Activated T-cell treated with anti-CD3 and anti-CD28 coated beads for 4 hours (primary cell): ENCODE data around the gene KLHL1.
"Not testable (repeated sequence)": the region's sequence is repeated elsewhere in the genome, so short reads cannot be mapped to it uniquely, and the experiment has no call there.

Experiments
- DNase-seq: peaks from one replicate; pipeline ENCODE4 v3.0.0-alpha.2; 2020

KLHL1 gene, protein sequence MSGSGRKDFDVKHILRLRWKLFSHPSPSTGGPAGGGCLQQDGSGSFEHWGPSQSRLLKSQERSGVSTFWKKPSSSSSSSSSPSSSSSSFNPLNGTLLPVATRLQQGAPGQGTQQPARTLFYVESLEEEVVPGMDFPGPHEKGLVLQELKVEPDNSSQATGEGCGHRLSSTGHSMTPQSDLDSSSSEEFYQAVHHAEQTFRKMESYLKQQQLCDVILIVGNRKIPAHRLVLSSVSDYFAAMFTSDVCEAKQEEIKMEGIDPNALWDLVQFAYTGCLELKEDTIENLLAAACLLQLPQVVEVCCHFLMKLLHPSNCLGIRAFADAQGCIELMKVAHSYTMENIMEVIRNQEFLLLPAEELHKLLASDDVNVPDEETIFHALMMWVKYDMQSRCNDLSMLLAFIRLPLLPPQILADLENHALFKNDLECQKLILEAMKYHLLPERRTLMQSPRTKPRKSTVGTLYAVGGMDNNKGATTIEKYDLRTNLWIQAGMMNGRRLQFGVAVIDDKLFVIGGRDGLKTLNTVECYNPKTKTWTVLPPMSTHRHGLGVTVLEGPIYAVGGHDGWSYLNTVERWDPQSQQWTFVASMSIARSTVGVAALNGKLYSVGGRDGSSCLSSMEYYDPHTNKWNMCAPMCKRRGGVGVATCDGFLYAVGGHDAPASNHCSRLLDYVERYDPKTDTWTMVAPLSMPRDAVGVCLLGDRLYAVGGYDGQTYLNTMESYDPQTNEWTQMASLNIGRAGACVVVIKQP

DNA sequence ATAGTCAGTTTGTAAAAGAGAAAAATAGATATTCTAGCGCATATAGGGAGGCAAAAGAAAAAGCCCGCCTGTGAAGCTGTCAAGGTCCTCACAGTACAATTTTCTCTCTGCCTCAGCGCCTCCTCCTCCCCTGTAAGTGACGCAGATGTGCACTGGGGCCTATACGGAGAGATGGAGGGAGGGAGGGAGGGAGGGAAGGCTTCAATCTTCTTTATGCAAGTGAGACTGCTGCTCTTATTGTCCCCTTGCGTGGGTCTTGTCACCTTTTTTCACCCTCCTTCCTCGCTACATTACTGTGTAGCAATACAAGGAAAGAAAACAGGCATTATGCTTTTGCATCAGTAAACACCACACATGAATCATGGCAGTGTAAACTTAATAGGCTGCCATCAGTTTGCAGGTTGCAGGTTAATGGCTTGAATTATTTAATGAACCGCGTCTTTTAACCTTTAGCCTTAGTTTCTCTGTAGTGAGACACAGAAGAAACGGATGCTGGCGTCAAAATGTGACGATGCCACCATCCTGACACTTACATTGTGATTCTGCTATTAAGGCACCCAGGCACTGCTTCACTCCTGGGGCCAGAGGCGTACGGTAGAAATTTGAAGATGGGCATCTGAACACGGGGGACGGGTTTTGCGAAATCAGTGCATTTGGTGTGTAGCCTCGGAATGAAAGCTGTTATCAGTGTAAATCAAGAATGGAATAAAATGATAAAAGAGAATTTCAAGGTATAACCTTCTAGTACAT is at the start of gene KLHL1:
Gene KLHL1, minus strand, starts transcription at position 97 of the 750 bp plus-strand sequence. CDS start 753 bp downstream, outside the sequence.
- DNase-seq = no peak

GRCh38 chr13:70142658-70143057 is 34.4 kb upstream of the KLHL1 start:
- not testable (repeated sequence) for DNase-seq

DNA sequence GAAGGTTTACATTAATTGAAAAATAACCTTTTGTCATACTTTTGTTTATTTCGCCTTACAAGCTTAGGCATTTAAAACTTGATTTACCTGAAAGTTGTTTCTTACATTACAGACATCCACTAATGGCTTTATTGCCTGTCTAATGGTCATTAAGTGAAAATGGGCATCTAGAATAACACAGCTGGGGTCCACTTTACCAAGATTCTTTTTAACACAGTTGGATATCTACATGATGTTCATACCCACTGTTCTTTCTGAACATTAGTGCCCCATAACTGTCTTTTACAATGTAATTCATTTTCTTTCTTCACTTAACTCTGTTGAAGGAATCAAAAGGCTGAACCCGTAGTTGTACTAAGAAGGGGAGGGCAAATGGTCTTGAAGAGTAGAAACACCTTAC is 19.8 kb upstream of the KLHL1 start:
- DNase-seq = no peak

- DNase-seq = no peak
Observed at GRCh38 chr13:70125693-70126092, 17.4 kb upstream of the KLHL1 start.

DNA sequence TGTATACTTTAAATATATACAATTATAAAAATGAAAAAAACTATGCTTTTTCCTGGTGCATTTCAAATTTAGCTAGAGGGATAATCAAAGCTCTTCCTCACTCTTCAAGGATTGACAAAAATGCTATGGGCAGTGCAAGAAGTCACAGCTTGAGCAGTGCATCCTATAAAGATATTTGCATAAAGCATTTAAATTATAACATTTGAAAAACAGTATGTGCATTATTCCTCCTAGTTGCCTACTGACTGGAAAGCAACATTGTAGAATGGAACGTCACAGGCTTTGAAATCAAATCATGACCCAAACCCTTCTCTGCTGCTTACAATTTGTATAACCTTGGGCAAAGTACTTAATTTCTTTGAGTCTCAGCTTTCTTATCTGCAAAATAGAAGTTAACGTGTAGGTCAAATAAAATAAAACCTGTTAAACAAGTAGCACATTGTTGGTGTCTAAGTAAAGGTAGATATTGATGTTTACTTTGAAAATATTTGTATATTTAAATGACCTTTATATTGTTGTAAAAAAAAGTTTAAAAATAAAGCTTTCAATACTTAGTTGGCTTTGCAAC is 9.2 kb upstream of the KLHL1 start:
- DNase-seq = no peak

DNA sequence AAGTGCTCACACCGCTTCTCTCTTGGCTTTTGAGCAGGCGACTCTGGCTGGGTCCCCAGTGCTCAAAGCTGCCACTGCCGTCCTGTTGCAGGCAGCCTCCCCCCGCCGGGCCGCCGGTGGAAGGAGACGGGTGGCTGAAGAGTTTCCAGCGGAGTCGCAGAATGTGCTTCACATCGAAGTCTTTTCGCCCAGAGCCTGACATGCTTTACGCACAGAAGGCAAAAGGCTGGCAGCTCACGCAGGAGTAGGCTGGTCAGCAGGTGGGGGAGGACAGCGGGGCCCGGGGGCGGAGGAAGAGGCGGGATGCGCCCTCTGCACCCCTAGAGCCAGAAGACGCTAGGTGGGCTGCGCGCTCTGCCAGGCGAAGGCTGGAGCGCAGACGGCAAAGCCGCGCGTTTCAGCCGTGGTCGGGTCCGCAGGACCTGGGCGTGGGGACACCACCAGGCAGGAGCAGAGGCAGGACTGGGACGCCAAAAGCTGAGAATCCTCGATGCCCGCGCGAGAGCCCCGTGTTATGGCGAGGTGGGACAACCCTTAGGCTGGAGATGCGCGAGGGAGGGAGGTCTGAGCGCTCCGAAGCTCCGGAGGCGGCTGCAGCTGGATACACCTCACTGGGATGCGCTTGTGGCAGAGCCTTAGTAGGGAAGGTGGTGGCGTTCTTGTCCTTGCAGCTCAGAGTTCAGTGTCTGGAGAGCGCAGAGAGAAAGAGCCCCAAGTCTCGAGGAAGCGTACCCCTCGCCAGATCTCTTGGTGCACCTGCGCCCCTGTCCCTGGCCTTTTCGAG is 562 bp downstream of the KLHL1 start, which contains the start of gene ATXN8OS:
Gene ATXN8OS, plus strand, starts transcription at position 329 of the 784 bp plus-strand sequence.
- no peak for DNase-seq

GRCh38 chr13:70107125-70107497 is 1.1 kb downstream of the KLHL1 start:
- DNase-seq = no peak

DNA sequence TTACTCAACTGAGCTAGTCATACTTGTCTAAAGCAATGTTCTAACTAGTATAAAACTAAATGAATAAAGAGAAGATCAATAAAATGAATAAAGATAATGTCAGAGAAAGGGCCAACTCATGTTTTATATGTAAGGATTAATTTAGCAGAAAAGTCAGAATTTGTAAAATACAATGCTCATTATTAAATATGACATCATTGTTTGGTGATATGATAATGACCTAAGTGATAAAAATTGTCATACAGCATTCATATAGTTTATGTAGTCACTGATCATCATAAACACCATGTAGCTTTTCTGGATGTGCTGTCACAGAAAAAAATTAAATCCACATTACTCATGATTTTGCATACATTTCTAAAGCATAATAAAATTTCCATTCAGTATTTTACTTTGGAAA is 3.8 kb downstream of the KLHL1 start:
- no peak for DNase-seq

GRCh38 chr13:70098669-70099068 is 9.6 kb downstream of the KLHL1 start:
- no peak for DNase-seq

DNA sequence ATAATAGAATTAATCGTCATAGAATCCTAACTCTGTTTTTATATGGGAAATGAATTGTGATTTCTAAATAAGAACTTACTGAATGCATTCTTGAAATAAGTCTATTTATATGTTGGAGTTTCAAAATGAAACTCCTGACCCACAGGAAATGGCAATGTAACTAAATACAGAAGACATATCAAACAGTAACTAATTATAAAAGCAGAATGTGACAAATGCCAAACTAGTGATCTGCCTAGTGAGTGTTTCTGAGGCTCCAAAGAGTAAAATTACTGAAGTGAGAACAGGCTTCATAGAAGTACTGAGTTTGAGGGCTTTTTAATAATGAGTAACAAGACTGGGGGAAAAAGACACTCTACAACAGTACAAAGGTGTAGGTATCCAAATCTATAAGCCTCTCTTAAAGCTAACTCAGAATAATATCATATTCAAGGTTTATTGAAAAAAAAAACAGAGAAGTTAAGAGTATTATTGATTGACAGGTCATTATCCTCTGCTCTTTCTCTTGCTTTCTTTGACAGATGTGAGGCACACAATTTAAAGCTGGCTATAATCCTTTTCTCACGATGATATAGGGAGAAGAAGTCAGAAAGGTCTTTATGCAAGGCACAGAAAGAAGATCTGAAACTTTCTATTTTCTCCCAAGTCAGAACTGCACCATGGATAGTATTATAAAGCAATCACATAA is 18.1 kb downstream of the KLHL1 start:
- DNase-seq = no peak

DNA sequence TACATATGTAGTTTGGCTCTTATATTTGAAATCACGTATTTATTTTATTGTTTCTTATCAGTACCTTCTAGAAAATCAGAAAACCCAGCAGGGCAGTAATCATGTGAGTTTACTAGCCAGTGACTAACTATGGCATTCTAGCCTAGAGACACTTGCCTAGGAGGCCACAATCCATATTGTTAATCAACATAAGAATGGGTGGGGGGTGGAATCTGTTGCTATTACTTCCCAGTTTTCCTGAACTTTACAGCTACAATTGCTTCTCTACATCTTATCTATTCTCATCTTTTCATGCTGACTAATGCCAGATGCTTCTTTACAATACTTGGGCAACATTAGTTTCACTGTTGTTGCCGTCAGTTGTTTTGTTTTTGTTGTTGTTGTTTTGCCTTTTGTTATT is 19.3 kb downstream of the KLHL1 start:
- DNase-seq = no peak

- no peak for DNase-seq
Observed at GRCh38 chr13:70087247-70087646, 21.0 kb downstream of the KLHL1 start.

- no peak for DNase-seq
Observed at GRCh38 chr13:70080012-70080411, 28.2 kb downstream of the KLHL1 start.

- no peak for DNase-seq
Observed at GRCh38 chr13:70054572-70054971, 53.7 kb downstream of the KLHL1 start.

- DNase-seq = no peak
Observed at GRCh38 chr13:70051531-70051930, 56.7 kb downstream of the KLHL1 start.

DNA sequence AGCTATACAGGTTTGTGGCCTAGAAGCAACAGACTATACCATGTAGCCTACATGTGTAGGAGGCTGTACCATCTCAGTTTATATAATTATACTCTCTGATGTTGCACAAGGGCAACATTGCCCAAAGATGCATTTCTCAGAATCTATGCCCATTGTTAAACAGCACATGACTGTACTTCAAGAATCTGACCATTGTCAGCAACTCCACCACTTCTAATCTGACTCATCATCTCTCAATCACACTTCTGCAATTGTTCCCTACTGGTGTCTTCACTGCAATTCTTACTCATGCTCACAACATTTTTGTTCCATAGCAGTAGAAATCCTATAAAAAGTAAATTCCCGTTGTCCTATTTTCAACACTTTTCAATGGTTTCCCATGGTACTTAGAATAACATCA is 64.6 kb downstream of the KLHL1 start:
- no peak for DNase-seq

DNA sequence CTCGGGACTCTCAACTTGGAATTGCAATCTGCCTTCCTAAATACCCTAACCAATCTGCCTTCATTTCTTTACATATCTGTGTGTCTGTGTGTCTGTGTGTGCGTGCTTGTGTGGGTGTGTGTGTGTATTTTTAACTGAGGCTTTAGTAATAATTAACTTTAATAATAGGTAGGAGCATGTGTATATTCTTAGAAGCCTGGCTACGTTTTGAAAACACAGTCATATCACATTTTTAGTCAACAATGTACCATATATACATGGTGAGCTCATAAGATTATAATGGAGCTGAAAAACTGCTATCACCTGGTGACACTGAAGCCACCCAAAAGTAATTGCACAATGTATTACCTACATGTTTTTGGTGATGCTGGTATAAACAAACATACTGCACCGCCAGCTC is 66.1 kb downstream of the KLHL1 start:
- DNase-seq = no peak

DNA sequence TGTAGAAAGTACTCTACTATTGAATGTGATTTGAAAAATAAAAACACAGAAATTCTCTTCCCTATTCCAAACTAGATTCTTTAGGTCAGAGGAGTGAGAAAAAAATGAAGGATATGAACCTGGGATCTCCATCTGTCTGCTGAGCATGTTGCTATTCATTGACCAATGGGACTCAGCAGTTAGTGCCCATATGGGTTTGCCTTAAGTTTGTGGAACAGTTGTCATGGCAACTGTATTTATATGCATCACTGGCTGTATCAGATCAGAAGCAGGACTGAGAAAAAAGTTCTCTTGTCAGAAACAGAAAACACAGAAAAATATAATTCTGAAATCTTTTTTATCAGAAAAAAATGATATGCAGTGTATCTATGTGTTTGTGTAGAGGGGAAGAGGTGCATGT is 74.0 kb downstream of the KLHL1 start:
- DNase-seq = no peak

DNA sequence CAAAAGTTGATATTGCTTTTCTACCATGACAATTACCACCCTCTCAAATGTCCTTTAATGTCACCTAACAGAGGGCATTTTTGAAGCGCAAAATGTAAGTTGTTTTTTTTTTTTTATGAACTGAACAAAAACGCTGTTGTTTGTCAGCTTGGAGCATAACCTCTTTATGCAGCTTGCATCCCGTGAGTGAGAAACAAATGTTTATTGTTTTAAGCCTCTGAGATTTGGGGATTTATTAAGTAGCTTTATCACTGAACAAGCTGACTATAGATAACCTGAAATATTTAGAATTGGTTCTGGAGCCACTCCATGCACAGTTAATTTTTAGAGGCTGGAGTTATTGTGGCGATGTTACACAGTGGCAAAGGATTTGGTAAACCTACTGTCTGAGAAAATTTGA is 80.7 kb downstream of the KLHL1 start:
- DNase-seq = no peak

DNA sequence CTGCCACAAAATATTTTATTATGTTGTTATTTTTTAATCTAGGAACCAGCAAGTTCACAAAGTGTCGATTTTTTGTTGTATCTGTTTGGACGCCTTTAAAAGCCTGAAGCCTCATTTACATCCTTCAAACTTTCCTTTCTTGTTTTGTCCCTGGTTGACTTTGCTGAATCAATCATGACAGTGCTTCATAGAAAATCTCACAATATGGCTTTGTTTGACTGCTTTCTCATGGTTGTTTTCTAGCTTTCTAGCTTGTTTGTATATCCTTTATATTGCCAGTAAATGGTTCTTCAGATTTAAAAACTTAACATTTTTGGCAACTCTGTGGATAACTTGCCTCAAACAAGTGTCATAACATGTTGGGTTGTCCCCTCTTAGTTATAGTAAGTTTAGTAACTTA is 84.7 kb downstream of the KLHL1 start:
- no peak for DNase-seq

DNA sequence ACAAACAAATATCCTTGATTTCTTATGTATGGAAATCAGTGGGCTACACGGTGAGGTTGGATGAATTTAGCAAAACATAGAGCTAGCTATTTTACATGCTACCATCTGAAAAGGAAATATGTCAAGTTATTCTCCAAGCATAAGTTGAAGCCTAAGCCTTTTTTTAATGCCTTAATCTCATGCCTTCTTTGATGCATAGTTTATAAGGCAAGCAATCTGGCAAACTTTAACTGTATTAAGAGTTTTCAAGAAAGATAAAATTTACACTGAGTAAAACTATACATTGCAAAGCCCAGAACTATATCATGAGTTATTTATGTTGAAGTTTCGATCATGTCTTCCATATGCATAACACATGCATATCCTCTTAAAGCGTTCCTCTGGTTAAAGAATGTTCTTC is 85.6 kb downstream of the KLHL1 start:
- no peak for DNase-seq

GRCh38 chr13:70016116-70016515 is 92.1 kb downstream of the KLHL1 start:
- no peak for DNase-seq
